Fibroblast of skin of left quadriceps (primary cell): ENCODE data around the gene AKT3.
"Not testable (repeated sequence)": the region's sequence is repeated elsewhere in the genome, so short reads cannot be mapped to it uniquely, and the experiment has no call there.

Experiments
- DNase-seq, 2 experiments: peaks; one replicate each; pipeline ENCODE4 v3.0.0-alpha.2; 2013; ENCODE audit warnings: low read depth in 2 of 2

The AKT3 gene

GRCh38 chr1:243850202-243850451 lies at the start of gene AKT3:
TSS of gene AKT3 (minus strand) at chr1:243850243. CDS start at chr1:243843170, 7,073 bp downstream.
- peak; percentile 67 to 71 for DNase-seq

- no peak for DNase-seq
These were observed 48.2 kb upstream of the AKT3 start for GRCh38 chr1:243898278-243898677.

- DNase-seq: no peak
These were observed 46.3 kb upstream of the AKT3 start for GRCh38 chr1:243896313-243896712.

GRCh38 chr1:243892456-243892855 lies 42.4 kb upstream of the AKT3 start:
- no peak for DNase-seq

- DNase-seq: peak; percentile 93 to 94
These were observed 40.5 kb upstream of the AKT3 start for GRCh38 chr1:243890576-243890975.

- DNase-seq: no peak
These were observed 35.8 kb upstream of the AKT3 start for GRCh38 chr1:243885806-243886205.

- no peak for DNase-seq
These were observed 34.6 kb upstream of the AKT3 start for GRCh38 chr1:243884603-243885002.

- peak; percentile 50 to 54 for DNase-seq
These were observed 33.5 kb upstream of the AKT3 start for GRCh38 chr1:243883551-243883950.

GRCh38 chr1:243882276-243882675 lies 32.2 kb upstream of the AKT3 start:
- DNase-seq: peak in 1 of 2 experiments; percentile 1

- not testable (repeated sequence) for DNase-seq
These were observed 27.0 kb upstream of the AKT3 start for GRCh38 chr1:243877058-243877457.

GRCh38 chr1:243855616-243856318 lies 5.7 kb upstream of the AKT3 start:
- DNase-seq: no peak

GRCh38 chr1:243851765-243852164 lies 1.7 kb upstream of the AKT3 start:
- DNase-seq: no peak

- DNase-seq: no peak
These were observed 1.3 kb upstream of the AKT3 start for GRCh38 chr1:243851257-243851756.

GRCh38 chr1:243850452-243851256 lies 611 bp upstream of the AKT3 start:
- DNase-seq: peak; percentile 56 to 59

GRCh38 chr1:243849421-243850201 lies 432 bp downstream of the AKT3 start:
- no peak for DNase-seq

- DNase-seq: no peak
These were observed 1.1 kb downstream of the AKT3 start for GRCh38 chr1:243848858-243849420.

GRCh38 chr1:243848165-243848857 lies 1.7 kb downstream of the AKT3 start:
- DNase-seq: no peak

GRCh38 chr1:243846761-243847160 lies 3.3 kb downstream of the AKT3 start:
- DNase-seq: no peak

GRCh38 chr1:243845888-243846287 lies 4.2 kb downstream of the AKT3 start:
- DNase-seq: no peak

GRCh38 chr1:243844186-243844585 lies 5.9 kb downstream of the AKT3 start:
- no peak for DNase-seq

- peak; percentile 42 to 49 for DNase-seq
These were observed 7.0 kb downstream of the AKT3 start for GRCh38 chr1:243842978-243843511.
